NCI-H748 treated with DMSO at 0.1 percent for 48 hours (cell line): Measurements from ENCODE around the gene RPS6KC1.
"Not testable (repeated sequence)": the region's sequence is repeated elsewhere in the genome, so short reads cannot be mapped to it uniquely, and the experiment has no call there.

Source experiments
- DNase-seq: peaks from one replicate; lab custom pipeline; 2025; lab: John Stamatoyannopoulos, UW

The RPS6KC1 gene

GRCh38 chr1:213110349-213111300 lies 59.6 kb downstream of the RPS6KC1 start:
- no peak for DNase-seq

GRCh38 chr1:213111502-213111901 lies 60.5 kb downstream of the RPS6KC1 start:
- DNase-seq, result no peak

GRCh38 chr1:213112723-213113122 lies 61.7 kb downstream of the RPS6KC1 start:
- DNase-seq, result not testable (repeated sequence)

- not testable (repeated sequence) for DNase-seq
Observed at GRCh38 chr1:213117699-213118180, 66.7 kb downstream of the RPS6KC1 start.

GRCh38 chr1:213119794-213120193 lies 68.8 kb downstream of the RPS6KC1 start:
- DNase-seq, result no peak

- no peak for DNase-seq
Observed at GRCh38 chr1:213120386-213120785, 69.3 kb downstream of the RPS6KC1 start.

- DNase-seq, result no peak
Observed at GRCh38 chr1:213120961-213121360, 69.9 kb downstream of the RPS6KC1 start.

- DNase-seq, result peak; percentile 38
Observed at GRCh38 chr1:213122514-213122929, 71.5 kb downstream of the RPS6KC1 start.

GRCh38 chr1:213123087-213123486 lies 72.0 kb downstream of the RPS6KC1 start:
- no peak for DNase-seq

GRCh38 chr1:213123536-213123935 lies 72.5 kb downstream of the RPS6KC1 start:
- DNase-seq, result no peak

- DNase-seq, result no peak
Observed at GRCh38 chr1:213124590-213124989, 73.5 kb downstream of the RPS6KC1 start.

- DNase-seq, result no peak
Observed at GRCh38 chr1:213125643-213126042, 74.6 kb downstream of the RPS6KC1 start.

GRCh38 chr1:213127074-213127473 lies 76.0 kb downstream of the RPS6KC1 start:
- DNase-seq, result no peak

GRCh38 chr1:213131851-213132655 lies 81.0 kb downstream of the RPS6KC1 start:
- no peak for DNase-seq

GRCh38 chr1:213135572-213135971 lies 84.5 kb downstream of the RPS6KC1 start:
- peak; percentile 6 for DNase-seq

GRCh38 chr1:213136190-213136917 lies 85.3 kb downstream of the RPS6KC1 start:
- DNase-seq, result no peak

- peak; percentile 83 for DNase-seq
Observed at GRCh38 chr1:213138391-213138790, 87.3 kb downstream of the RPS6KC1 start.

GRCh38 chr1:213138892-213139291 lies 87.9 kb downstream of the RPS6KC1 start:
- no peak for DNase-seq

- no peak for DNase-seq
Observed at GRCh38 chr1:213148905-213149304, 97.9 kb downstream of the RPS6KC1 start.

- DNase-seq, result not testable (repeated sequence)
Observed at GRCh38 chr1:213150090-213150489, 99.0 kb downstream of the RPS6KC1 start.

GRCh38 chr1:213154056-213154685 lies 103.1 kb downstream of the RPS6KC1 start:
- no peak for DNase-seq
